ENCODE data around the gene S100A14. TPM values are rescaled to one million over a fixed set of nuclear protein-coding genes. Genes with fewer than 3 reads are reported as not detected.

S100A14 gene
- total RNA-seq, 1 donor from 2014 or later, result 1,221 TPM

GRCh38 chr1:153659175-153659534 is 43.0 kb upstream of the S100A14 start:
- no peak for TF ChIP-seq CTCF (IDR thresholded peaks at IDR 0.05; ENCODE audit: insufficient read depth, low read length, severe bottlenecking)
- Histone ChIP-seq H3K27me3 (ENCODE audit: control insufficient read depth, insufficient read depth, low read length) (no peaks in the 10 kb centered on the region), H3K4me3 (ENCODE audit: low read depth, low read length) (peak overlapping the region; percentile 72), H3K36me3 (ENCODE audit: control insufficient read depth, insufficient read depth, low read length) (peaks cover 18% of the 10 kb centered on the region)
- no peak for DNase-seq (ENCODE audit: low read depth)
- no peak for FAIRE-seq

- peak; percentile 77 for DNase-seq (ENCODE audit: low read depth)
- FAIRE-seq, result no peak
Measured at GRCh38 chr1:153658400-153659174, 42.5 kb upstream of the S100A14 start, which contains the start of gene SNAPIN. SNAPIN (plus strand) TSS chr1:153658703; CDS start chr1:153658744, 41 bp downstream.

GRCh38 chr1:153655333-153655732 is 39.2 kb upstream of the S100A14 start:
- no peaks in the 10 kb centered on the region for H3K27me3 ChIP-seq (ENCODE audit: control insufficient read depth, insufficient read depth, low read length)
- H3K4me3 ChIP-seq (ENCODE audit: low read depth, low read length), result no peak overlapping the region
- no peak for TF ChIP-seq CTCF (IDR thresholded peaks at IDR 0.05; ENCODE audit: insufficient read depth, low read length, severe bottlenecking)
- H3K36me3 ChIP-seq (ENCODE audit: control insufficient read depth, insufficient read depth, low read length), result no peaks in the 10 kb centered on the region
- no peak for FAIRE-seq
- no peak for DNase-seq (ENCODE audit: low read depth)

More at GRCh38 chr1:153658400-153659174, 42.5 kb upstream of the S100A14 start, which contains the start of gene SNAPIN:
- H3K4me3 ChIP-seq (ENCODE audit: low read depth, low read length), result peak within 1 kb of the TSS; percentile 72
- H3K36me3 ChIP-seq (ENCODE audit: control insufficient read depth, insufficient read depth, low read length), result peaks cover 17% of the 10 kb centered on the region
- H3K27me3 ChIP-seq (ENCODE audit: control insufficient read depth, insufficient read depth, low read length), result no peaks in the 10 kb centered on the region
- peak; percentile 27 for TF ChIP-seq CTCF (IDR thresholded peaks at IDR 0.05; ENCODE audit: insufficient read depth, low read length, severe bottlenecking)

- no peak for TF ChIP-seq CTCF (IDR thresholded peaks at IDR 0.05; ENCODE audit: insufficient read depth, low read length, severe bottlenecking)
- Histone ChIP-seq H3K36me3 (ENCODE audit: control insufficient read depth, insufficient read depth, low read length) (no peaks in the 10 kb centered on the region), H3K4me3 (ENCODE audit: low read depth, low read length) (no peak overlapping the region), H3K27me3 (ENCODE audit: control insufficient read depth, insufficient read depth, low read length) (no peaks in the 10 kb centered on the region)
- FAIRE-seq (no peak), DNase-seq (ENCODE audit: low read depth) (peak; percentile 80)
Measured at GRCh38 chr1:153652805-153653500, 36.8 kb upstream of the S100A14 start.

GRCh38 chr1:153651771-153652170 is 35.6 kb upstream of the S100A14 start:
- no peaks in the 10 kb centered on the region for H3K27me3 ChIP-seq (ENCODE audit: control insufficient read depth, insufficient read depth, low read length)
- H3K36me3 ChIP-seq (ENCODE audit: control insufficient read depth, insufficient read depth, low read length), result no peaks in the 10 kb centered on the region
- DNase-seq (ENCODE audit: low read depth), result no peak
- H3K4me3 ChIP-seq (ENCODE audit: low read depth, low read length), result no peak overlapping the region
- TF ChIP-seq CTCF (IDR thresholded peaks at IDR 0.05; ENCODE audit: insufficient read depth, low read length, severe bottlenecking), result no peak
- no peak for FAIRE-seq
